Measurements from ENCODE around the gene S100A3. TPM values are rescaled to one million over a fixed set of nuclear protein-coding genes. Genes with fewer than 3 reads are reported as not detected.
A peak's percentile ranks its signal among the peaks of the same experiment; 100 is the strongest.

The S100A3 gene
- total and polyA plus RNA-seq, 2 of the 13 experiments (the other 11 are each of a cell fraction or from before 2014, with no cell fraction given) = 2.5 to 4.5 TPM

GRCh38 chr1:153510984-153511410, 38.1 kb downstream of the S100A3 start (continued):
- no peak for TF ChIP-seq GTF2F1 (IDR thresholded peaks at IDR 0.05; ENCODE audit: low read length)
- TF ChIP-seq, protein P1, sequence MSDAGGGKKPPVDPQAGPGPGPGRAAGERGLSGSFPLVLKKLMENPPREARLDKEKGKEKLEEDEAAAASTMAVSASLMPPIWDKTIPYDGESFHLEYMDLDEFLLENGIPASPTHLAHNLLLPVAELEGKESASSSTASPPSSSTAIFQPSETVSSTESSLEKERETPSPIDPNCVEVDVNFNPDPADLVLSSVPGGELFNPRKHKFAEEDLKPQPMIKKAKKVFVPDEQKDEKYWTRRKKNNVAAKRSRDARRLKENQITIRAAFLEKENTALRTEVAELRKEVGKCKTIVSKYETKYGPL (CRISPR knock-in tag; IDR thresholded peaks at IDR 0.05) = no peak
- no peak for TF ChIP-seq ZSCAN5A (CRISPR knock-in tag; IDR thresholded peaks at IDR 0.05; ENCODE audit: borderline replicate concordance)
- no peak for TF ChIP-seq AKAP8 (CRISPR knock-in tag; IDR thresholded peaks at IDR 0.05)
- TF ChIP-seq MXD3 (CRISPR knock-in tag; IDR thresholded peaks at IDR 0.05) = peak; percentile 75; the same call in 1 of the 2 replicates
- 0 out of 2 replicates have a peak, but pooled peaks have one; percentile 23 for TF ChIP-seq HDAC1 (CRISPR knock-in tag; IDR thresholded peaks at IDR 0.05)
- no peak for TF ChIP-seq FOXA1 (IDR thresholded peaks at IDR 0.05)
- no peak for TF ChIP-seq FOXA1 (CRISPR knock-in tag; IDR thresholded peaks at IDR 0.05)
- TF ChIP-seq ZNF674 (CRISPR knock-in tag; IDR thresholded peaks at IDR 0.05; ENCODE audit: low read depth) = no peak
- no peak for TF ChIP-seq TCF7L2 (IDR thresholded peaks at IDR 0.05; ENCODE audit: low read depth, low read length)
- TF ChIP-seq ZNF768 (CRISPR knock-in tag; IDR thresholded peaks at IDR 0.05) = peak; percentile 34; the same call in 1 of the 2 replicates
- peak; percentile 40; the same call in 1 of the 2 replicates for TF ChIP-seq ZBTB20 (CRISPR knock-in tag; IDR thresholded peaks at IDR 0.05; ENCODE audit: borderline replicate concordance, low read depth)
- TF ChIP-seq, protein P2, sequence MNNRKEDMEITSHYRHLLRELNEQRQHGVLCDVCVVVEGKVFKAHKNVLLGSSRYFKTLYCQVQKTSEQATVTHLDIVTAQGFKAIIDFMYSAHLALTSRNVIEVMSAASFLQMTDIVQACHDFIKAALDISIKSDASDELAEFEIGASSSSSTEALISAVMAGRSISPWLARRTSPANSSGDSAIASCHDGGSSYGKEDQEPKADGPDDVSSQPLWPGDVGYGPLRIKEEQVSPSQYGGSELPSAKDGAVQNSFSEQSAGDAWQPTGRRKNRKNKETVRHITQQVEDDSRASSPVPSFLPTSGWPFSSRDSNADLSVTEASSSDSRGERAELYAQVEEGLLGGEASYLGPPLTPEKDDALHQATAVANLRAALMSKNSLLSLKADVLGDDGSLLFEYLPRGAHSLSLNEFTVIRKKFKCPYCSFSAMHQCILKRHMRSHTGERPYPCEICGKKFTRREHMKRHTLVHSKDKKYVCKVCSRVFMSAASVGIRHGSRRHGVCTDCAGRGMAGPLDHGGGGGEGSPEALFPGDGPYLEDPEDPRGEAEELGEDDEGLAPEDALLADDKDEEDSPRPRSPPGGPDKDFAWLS (CRISPR knock-in tag; IDR thresholded peaks at IDR 0.05; ENCODE audit: borderline replicate concordance) = no peak
- TF ChIP-seq IRF1 (CRISPR knock-in tag; IDR thresholded peaks at IDR 0.05; ENCODE audit: low read depth) = no peak
- TF ChIP-seq, protein P3, sequence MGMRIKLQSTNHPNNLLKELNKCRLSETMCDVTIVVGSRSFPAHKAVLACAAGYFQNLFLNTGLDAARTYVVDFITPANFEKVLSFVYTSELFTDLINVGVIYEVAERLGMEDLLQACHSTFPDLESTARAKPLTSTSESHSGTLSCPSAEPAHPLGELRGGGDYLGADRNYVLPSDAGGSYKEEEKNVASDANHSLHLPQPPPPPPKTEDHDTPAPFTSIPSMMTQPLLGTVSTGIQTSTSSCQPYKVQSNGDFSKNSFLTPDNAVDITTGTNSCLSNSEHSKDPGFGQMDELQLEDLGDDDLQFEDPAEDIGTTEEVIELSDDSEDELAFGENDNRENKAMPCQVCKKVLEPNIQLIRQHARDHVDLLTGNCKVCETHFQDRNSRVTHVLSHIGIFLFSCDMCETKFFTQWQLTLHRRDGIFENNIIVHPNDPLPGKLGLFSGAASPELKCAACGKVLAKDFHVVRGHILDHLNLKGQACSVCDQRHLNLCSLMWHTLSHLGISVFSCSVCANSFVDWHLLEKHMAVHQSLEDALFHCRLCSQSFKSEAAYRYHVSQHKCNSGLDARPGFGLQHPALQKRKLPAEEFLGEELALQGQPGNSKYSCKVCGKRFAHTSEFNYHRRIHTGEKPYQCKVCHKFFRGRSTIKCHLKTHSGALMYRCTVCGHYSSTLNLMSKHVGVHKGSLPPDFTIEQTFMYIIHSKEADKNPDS (CRISPR knock-in tag; IDR thresholded peaks at IDR 0.05) = no peak
- TF ChIP-seq SIX1 (CRISPR knock-in tag; IDR thresholded peaks at IDR 0.05; ENCODE audit: borderline replicate concordance) = no peak
- TF ChIP-seq IKZF1 (IDR thresholded peaks at IDR 0.05) = no peak
- TF ChIP-seq, protein P4, sequence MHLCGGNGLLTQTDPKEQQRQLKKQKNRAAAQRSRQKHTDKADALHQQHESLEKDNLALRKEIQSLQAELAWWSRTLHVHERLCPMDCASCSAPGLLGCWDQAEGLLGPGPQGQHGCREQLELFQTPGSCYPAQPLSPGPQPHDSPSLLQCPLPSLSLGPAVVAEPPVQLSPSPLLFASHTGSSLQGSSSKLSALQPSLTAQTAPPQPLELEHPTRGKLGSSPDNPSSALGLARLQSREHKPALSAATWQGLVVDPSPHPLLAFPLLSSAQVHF (CRISPR knock-in tag; IDR thresholded peaks at IDR 0.05) = no peak
- TF ChIP-seq ONECUT2 (CRISPR knock-in tag; IDR thresholded peaks at IDR 0.05) = no peak
- TF ChIP-seq, protein P5, sequence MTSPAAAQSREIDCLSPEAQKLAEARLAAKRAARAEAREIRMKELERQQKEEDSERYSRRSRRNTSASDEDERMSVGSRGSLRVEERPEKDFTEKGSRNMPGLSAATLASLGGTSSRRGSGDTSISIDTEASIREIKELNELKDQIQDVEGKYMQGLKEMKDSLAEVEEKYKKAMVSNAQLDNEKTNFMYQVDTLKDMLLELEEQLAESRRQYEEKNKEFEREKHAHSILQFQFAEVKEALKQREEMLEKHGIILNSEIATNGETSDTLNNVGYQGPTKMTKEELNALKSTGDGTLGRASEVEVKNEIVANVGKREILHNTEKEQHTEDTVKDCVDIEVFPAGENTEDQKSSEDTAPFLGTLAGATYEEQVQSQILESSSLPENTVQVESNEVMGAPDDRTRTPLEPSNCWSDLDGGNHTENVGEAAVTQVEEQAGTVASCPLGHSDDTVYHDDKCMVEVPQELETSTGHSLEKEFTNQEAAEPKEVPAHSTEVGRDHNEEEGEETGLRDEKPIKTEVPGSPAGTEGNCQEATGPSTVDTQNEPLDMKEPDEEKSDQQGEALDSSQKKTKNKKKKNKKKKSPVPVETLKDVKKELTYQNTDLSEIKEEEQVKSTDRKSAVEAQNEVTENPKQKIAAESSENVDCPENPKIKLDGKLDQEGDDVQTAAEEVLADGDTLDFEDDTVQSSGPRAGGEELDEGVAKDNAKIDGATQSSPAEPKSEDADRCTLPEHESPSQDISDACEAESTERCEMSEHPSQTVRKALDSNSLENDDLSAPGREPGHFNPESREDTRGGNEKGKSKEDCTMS (CRISPR knock-in tag; conservative IDR thresholded peaks at IDR 0.05) = no peak

Measured in HepG2 (cell line).